G401.6 (cell line): ENCODE results near the gene SCAMP1.
"Not testable (repeated sequence)": the region's sequence is repeated elsewhere in the genome, so short reads cannot be mapped to it uniquely, and the experiment has no call there.

ENCODE experiments used
- FAIRE-seq: peaks from 2 replicates; lab custom pipeline; 2012; peaks lifted over from hg19 to GRCh38; lab: Jason Lieb, UNC

SCAMP1 gene

GRCh38 chr5:78361631-78361993 is 1.2 kb downstream of the SCAMP1 start:
- FAIRE-seq = no peak

- no peak for FAIRE-seq
These were observed 1.8 kb downstream of the SCAMP1 start for GRCh38 chr5:78362220-78362619.

- no peak for FAIRE-seq
These were observed 3.6 kb downstream of the SCAMP1 start for GRCh38 chr5:78364005-78364404.

- FAIRE-seq = no peak
These were observed 7.0 kb downstream of the SCAMP1 start for GRCh38 chr5:78367318-78367991.

- FAIRE-seq = no peak
These were observed 9.3 kb downstream of the SCAMP1 start for GRCh38 chr5:78369680-78370079.

GRCh38 chr5:78373231-78373630 is 12.8 kb downstream of the SCAMP1 start:
- FAIRE-seq = no peak

GRCh38 chr5:78376315-78376714 is 15.9 kb downstream of the SCAMP1 start:
- FAIRE-seq = no peak

- no peak for FAIRE-seq
These were observed 16.8 kb downstream of the SCAMP1 start for GRCh38 chr5:78377056-78377717.

- FAIRE-seq = no peak
These were observed 17.3 kb downstream of the SCAMP1 start for GRCh38 chr5:78377718-78378105.

- no peak for FAIRE-seq
These were observed 27.2 kb downstream of the SCAMP1 start for GRCh38 chr5:78387468-78388153.

GRCh38 chr5:78391357-78391756 is 30.9 kb downstream of the SCAMP1 start:
- not testable (repeated sequence) for FAIRE-seq

- FAIRE-seq = no peak
These were observed 37.4 kb downstream of the SCAMP1 start for GRCh38 chr5:78397831-78398230.

- FAIRE-seq = no peak
These were observed 38.7 kb downstream of the SCAMP1 start for GRCh38 chr5:78399116-78399515.

GRCh38 chr5:78404682-78405293 is 44.4 kb downstream of the SCAMP1 start:
- no peak for FAIRE-seq

GRCh38 chr5:78405829-78406750 is 45.7 kb downstream of the SCAMP1 start:
- peak; percentile 28 for FAIRE-seq

- FAIRE-seq = no peak
These were observed 47.0 kb downstream of the SCAMP1 start for GRCh38 chr5:78407458-78407857.

GRCh38 chr5:78411586-78411985 is 51.2 kb downstream of the SCAMP1 start:
- no peak for FAIRE-seq

GRCh38 chr5:78416677-78417425 is 56.4 kb downstream of the SCAMP1 start:
- FAIRE-seq = no peak

- no peak for FAIRE-seq
These were observed 59.0 kb downstream of the SCAMP1 start for GRCh38 chr5:78419396-78419795.

GRCh38 chr5:78420548-78420947 is 60.1 kb downstream of the SCAMP1 start:
- no peak for FAIRE-seq

- no peak for FAIRE-seq
These were observed 64.2 kb downstream of the SCAMP1 start for GRCh38 chr5:78424665-78425064.
